ENCODE measurements around the gene NHSL2. TPM values are rescaled to one million over a fixed set of nuclear protein-coding genes. Genes with fewer than 3 reads are reported as not detected.

Gene NHSL2
- total and polyA plus RNA-seq, 3 experiments from 2014 or later = 0.51 to 17.8 (median 1.1) TPM

DNA sequence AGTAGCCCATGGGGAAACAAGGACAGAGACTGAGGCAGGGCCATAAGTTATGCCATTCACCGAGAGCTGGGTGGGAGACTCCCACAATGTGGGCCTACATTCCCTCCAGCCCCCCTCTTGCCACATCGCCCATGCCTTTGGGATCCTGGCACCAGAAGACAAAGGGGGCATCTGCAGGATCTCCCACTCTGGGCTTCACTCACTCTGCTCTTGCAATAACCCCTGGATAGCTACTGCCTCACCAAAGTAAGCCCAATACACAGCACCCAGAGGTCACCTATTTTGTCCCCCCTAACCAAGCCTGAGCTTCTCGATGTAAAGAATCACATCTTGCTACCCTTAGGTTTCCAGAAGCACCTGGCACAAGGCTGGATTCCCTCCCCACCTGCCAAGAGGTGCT, 221.8 kb downstream of the NHSL2 start:
- Histone ChIP-seq H3K4me3 (ENCODE audit: low read length) (no peak overlapping the region), H3K36me3 (ENCODE audit: insufficient read depth, low read length) (no peaks in the 10 kb centered on the region), H3K27me3 (ENCODE audit: insufficient read depth, low read length, poor library complexity, severe bottlenecking) (no peaks in the 10 kb centered on the region), H3K4me1 (ENCODE audit: insufficient read depth, low read length) (no peaks in the 10 kb centered on the region), H3K9me3 (ENCODE audit: low read length) (no peaks in the 10 kb centered on the region), H3K27ac (ENCODE audit: low read depth, low read length) (no peak overlapping the region)
- Mint-ChIP-seq H3K4me3 (peak overlapping the region; percentile 42 to 89 (median 71)), H3K27me3 (peaks cover 0 to 15% of the 10 kb centered on the region in 2 donors), H3K27ac (peak overlapping the region in 3 of 8 donors; percentile 66 to 93 (median 86)), H3K4me1 (peaks cover 5 to 11% (median 8%) of the 10 kb centered on the region in 3 donors), H3K36me3 (no peaks in the 10 kb centered on the region), H3K9me3 (no peaks in the 10 kb centered on the region)
- DNase-seq = no peak
- CTCF ChIA-PET = interaction anchor here (0.7 to 9.9 kb wide), 5 partner anchors 11 to 133 kb away, joined by 3 to 135 read pairs (median 4); no protein-coding TSS in a partner anchor
- POLR2A ChIA-PET = interaction anchor here (0.8 to 1.6 kb wide), 4 partner anchors 48 to 145 kb away, joined by 3 to 5 read pairs (median 4); partner anchors contain the start of gene RPS4X

DNA sequence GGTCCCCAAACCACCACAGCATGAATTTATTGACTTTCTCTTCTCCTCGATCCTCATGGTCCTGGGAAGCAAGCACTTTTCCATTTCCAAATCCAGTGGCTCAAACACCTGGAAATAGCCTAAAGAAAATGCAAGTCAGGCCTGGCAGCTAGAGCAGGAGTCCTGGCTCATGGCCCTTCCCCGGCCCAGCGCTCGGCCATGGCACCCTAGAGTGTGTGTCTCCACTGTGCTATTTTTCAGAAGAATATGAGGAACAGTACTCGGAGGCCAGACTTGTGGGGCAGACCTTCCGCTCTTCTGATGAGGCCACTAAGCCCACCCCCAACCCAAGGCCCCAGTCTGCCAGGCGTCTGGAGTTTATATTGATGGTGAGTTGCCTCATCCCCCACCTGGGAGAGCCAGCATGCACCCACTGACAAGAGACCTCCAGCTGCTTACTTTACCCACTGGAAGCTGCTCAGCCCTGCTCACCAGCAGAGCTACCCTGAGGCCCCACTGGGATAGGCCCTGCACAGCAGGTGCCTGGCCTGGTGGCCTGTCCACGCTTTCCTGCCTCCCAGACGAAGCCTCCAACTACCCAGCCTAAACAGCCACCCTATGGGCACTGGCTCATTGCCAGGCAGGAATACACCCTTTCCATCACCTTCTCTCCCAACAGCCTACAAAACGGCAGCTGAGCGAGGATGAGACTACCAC, 223.4 kb downstream of the NHSL2 start:
- Histone ChIP-seq H3K9me3 (ENCODE audit: low read length) (no peaks in the 10 kb centered on the region), H3K27me3 (ENCODE audit: insufficient read depth, low read length, poor library complexity, severe bottlenecking) (no peaks in the 10 kb centered on the region), H3K4me1 (ENCODE audit: insufficient read depth, low read length) (no peaks in the 10 kb centered on the region), H3K4me3 (ENCODE audit: low read length) (no peak overlapping the region), H3K36me3 (ENCODE audit: insufficient read depth, low read length) (no peaks in the 10 kb centered on the region), H3K27ac (ENCODE audit: low read depth, low read length) (no peak overlapping the region)
- ChIA-PET CTCF (interaction anchor here (0.9 kb wide), 1 partner anchor 116 kb away, joined by 3 read pairs; no protein-coding TSS in a partner anchor), POLR2A (no interaction called here)
- H3K4me1 Mint-ChIP-seq = peaks cover 5 to 11% (median 8%) of the 10 kb centered on the region in 3 donors
- H3K27ac Mint-ChIP-seq = peak overlapping the region in 1 of 8 donors; percentile 91
- H3K4me3 Mint-ChIP-seq = peak overlapping the region in 1 of 7 donors; percentile 5
- H3K9me3 Mint-ChIP-seq = no peaks in the 10 kb centered on the region
- no peak for DNase-seq
- peaks cover 0 to 15% of the 10 kb centered on the region in 2 donors for H3K27me3 Mint-ChIP-seq
- peaks cover 0 to 2% (median 0%) of the 10 kb centered on the region in 3 donors for H3K36me3 Mint-ChIP-seq

DNA sequence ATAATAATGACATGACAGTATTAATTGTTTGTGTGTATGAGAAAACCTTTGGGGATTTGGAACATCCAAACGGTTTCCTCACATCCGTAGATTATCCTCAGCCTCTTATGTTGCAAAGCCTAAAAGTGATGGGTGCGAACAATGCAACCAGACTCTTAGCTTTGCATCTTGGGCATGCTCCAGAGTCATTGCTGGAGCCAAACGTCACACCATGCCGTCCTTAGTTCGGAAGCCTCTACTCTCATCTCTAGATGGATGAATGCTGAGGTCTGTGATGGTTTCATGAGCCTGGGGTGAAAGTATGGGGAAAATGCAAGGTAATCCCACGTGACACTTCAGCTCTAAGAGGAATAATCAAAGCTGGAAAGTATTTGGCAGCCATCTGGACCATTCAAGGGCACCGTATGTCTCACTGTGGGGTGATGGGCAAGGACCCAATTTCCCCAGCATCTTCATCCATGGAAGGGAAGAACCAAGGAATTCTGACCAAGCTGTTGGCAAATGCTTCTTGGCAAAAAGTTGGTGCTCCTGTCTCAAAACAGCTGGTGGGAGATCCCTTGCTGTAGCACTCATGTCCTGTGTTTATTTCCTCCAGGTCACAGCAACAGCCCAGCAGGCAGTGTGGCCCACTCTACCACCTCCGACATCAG, 227.3 kb downstream of the NHSL2 start:
- H3K27me3 ChIP-seq (ENCODE audit: insufficient read depth, low read length, poor library complexity, severe bottlenecking) = no peaks in the 10 kb centered on the region
- H3K9me3 Mint-ChIP-seq = no peaks in the 10 kb centered on the region
- DNase-seq = no peak
- CTCF ChIA-PET = no interaction called here
- POLR2A ChIA-PET = no interaction called here
- H3K4me3 Mint-ChIP-seq = no peak overlapping the region
- H3K4me3 ChIP-seq (ENCODE audit: low read length) = no peak overlapping the region
- peaks cover 10 to 18% (median 11%) of the 10 kb centered on the region in 3 donors for H3K4me1 Mint-ChIP-seq
- H3K27me3 Mint-ChIP-seq = peaks cover 0 to 13% of the 10 kb centered on the region in 2 donors
- peaks cover 8% of the 10 kb centered on the region for H3K4me1 ChIP-seq (ENCODE audit: insufficient read depth, low read length)
- no peak overlapping the region for H3K27ac ChIP-seq (ENCODE audit: low read depth, low read length)
- H3K36me3 ChIP-seq (ENCODE audit: insufficient read depth, low read length) = no peaks in the 10 kb centered on the region
- peaks cover 0 to 7% (median 5%) of the 10 kb centered on the region in 3 donors for H3K36me3 Mint-ChIP-seq
- no peaks in the 10 kb centered on the region for H3K9me3 ChIP-seq (ENCODE audit: low read length)
- no peak overlapping the region for H3K27ac Mint-ChIP-seq

DNA sequence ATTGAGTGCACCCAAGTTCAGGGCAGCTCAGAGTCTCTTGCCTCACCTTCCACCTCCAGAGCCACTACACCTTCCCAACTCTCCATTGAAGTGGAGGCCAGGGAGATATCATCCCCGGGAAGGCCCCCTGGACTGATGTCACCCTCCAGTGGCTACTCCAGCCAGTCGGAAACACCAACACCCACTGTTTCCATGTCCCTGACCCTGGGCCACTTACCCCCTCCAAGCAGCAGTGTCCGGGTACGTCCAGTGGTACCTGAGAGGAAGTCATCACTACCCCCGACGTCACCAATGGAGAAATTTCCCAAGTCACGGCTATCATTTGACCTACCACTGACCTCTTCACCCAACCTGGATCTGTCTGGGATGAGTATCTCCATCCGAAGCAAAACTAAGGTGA, 228.9 kb downstream of the NHSL2 start:
- no peaks in the 10 kb centered on the region for H3K9me3 Mint-ChIP-seq
- POLR2A ChIA-PET = no interaction called here

DNA sequence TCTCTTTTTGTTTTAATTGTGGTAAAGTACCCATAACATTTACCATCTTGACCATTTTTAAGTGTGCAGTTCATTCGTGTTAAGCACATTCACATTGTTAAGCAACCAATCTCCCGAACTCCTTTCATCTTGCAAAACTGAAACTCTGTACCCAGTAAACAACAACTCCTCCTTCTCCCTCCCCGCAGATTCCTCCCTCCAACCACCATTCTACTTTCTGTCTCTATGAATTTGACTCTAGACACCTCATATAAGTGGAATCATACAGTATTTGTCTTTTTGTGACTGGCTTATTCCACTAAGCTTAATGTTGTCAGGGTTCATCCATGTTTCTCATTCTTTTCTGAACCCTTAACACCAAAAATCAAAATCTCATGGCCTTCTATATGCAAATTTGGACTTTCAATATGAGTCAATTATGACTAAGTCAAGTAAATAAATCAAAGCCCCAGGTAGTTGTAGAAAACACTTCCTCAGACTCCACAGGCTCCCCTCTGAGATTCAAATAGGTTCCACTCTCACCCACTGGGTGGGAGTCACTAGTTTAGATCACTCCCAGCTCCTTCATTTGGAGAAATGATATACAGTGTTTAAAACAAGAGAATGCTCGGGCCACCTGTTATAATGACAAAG, 230.8 kb downstream of the NHSL2 start:
- Histone ChIP-seq H3K36me3 (ENCODE audit: insufficient read depth, low read length) (no peaks in the 10 kb centered on the region), H3K27me3 (ENCODE audit: insufficient read depth, low read length, poor library complexity, severe bottlenecking) (no peaks in the 10 kb centered on the region), H3K27ac (ENCODE audit: low read depth, low read length) (no peak overlapping the region), H3K9me3 (ENCODE audit: low read length) (no peaks in the 10 kb centered on the region), H3K4me3 (ENCODE audit: low read length) (no peak overlapping the region), H3K4me1 (ENCODE audit: insufficient read depth, low read length) (peaks cover 8% of the 10 kb centered on the region)
- peaks cover 0 to 9% (median 5%) of the 10 kb centered on the region in 3 donors for H3K36me3 Mint-ChIP-seq
- no peak for DNase-seq
- H3K9me3 Mint-ChIP-seq = no peaks in the 10 kb centered on the region
- H3K27me3 Mint-ChIP-seq = peaks cover 0 to 6% of the 10 kb centered on the region in 2 donors
- peak overlapping the region in 3 of 7 donors; percentile 0 to 45 (median 6) for H3K4me3 Mint-ChIP-seq
- ChIA-PET CTCF (no interaction called here), POLR2A (no interaction called here)
- H3K4me1 Mint-ChIP-seq = peaks cover 20 to 40% (median 33%) of the 10 kb centered on the region in 3 donors
- peak overlapping the region in 7 of 8 donors; percentile 0 to 88 (median 25) for H3K27ac Mint-ChIP-seq

More for the DNA sequence above, 228.9 kb downstream of the NHSL2 start:
- Histone ChIP-seq H3K4me3 (ENCODE audit: low read length) (no peak overlapping the region), H3K27me3 (ENCODE audit: insufficient read depth, low read length, poor library complexity, severe bottlenecking) (no peaks in the 10 kb centered on the region), H3K4me1 (ENCODE audit: insufficient read depth, low read length) (peaks cover 8% of the 10 kb centered on the region), H3K27ac (ENCODE audit: low read depth, low read length) (no peak overlapping the region), H3K9me3 (ENCODE audit: low read length) (no peaks in the 10 kb centered on the region), H3K36me3 (ENCODE audit: insufficient read depth, low read length) (no peaks in the 10 kb centered on the region)
- Mint-ChIP-seq H3K4me1 (peaks cover 16 to 33% (median 23%) of the 10 kb centered on the region in 3 donors), H3K27me3 (peaks cover 0 to 12% of the 10 kb centered on the region in 2 donors), H3K27ac (peak overlapping the region in 1 of 8 donors; percentile 10), H3K36me3 (peaks cover 0 to 9% (median 5%) of the 10 kb centered on the region in 3 donors), H3K4me3 (no peak overlapping the region)
- CTCF ChIA-PET = interaction anchor here (1.2 kb wide), 1 partner anchor 121 kb away, joined by 3 read pairs; no protein-coding TSS in a partner anchor
- DNase-seq = no peak

DNA sequence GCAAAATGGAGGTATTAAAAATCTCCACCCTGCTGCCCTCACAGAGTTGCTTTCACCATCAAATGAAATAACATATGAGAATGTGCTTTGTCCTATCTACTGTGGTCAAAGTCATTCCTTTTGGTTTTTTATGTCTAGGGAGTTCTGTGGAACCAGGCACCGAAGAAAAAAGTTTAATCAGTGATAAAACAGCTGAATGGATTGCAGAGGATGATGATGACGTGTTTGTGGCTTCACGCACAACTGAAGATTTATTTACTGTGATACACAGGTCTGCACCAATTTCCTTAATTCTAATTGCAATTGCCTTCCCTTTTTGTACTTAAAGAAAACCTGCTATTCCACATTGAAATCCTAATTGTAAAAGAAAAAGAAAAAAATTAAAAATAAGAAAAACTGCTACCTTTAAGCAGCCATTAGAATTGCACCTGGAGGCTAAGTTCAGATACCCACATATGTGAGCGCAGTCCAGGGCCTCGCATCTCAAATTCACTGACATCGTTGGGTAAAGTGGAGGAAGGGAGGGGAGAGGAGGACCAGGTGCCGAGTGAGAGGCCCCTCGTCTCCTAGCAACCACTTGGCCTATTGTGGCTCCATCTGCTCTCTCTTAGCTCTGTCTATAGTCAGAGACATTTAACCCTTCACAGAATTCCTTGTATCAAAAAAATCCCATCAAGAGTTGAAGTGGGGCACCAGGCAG, 231.6 kb downstream of the NHSL2 start:
- peaks cover 8% of the 10 kb centered on the region for H3K4me1 ChIP-seq (ENCODE audit: insufficient read depth, low read length)
- no peak overlapping the region for H3K4me3 ChIP-seq (ENCODE audit: low read length)
- ChIA-PET CTCF (interaction anchor here (1.7 kb wide), 1 partner anchor 10 kb away, joined by 3 read pairs; no protein-coding TSS in a partner anchor), POLR2A (no interaction called here)
- peaks cover 0 to 5% of the 10 kb centered on the region in 2 donors for H3K27me3 Mint-ChIP-seq
- H3K9me3 Mint-ChIP-seq = no peaks in the 10 kb centered on the region
- H3K4me3 Mint-ChIP-seq = no peak overlapping the region
- no peaks in the 10 kb centered on the region for H3K9me3 ChIP-seq (ENCODE audit: low read length)
- peaks cover 20 to 40% (median 33%) of the 10 kb centered on the region in 3 donors for H3K4me1 Mint-ChIP-seq
- peak overlapping the region in 2 of 8 donors; percentile 3 to 25 for H3K27ac Mint-ChIP-seq
- no peak for DNase-seq
- H3K27me3 ChIP-seq (ENCODE audit: insufficient read depth, low read length, poor library complexity, severe bottlenecking) = no peaks in the 10 kb centered on the region
- no peaks in the 10 kb centered on the region for H3K36me3 ChIP-seq (ENCODE audit: insufficient read depth, low read length)
- no peak overlapping the region for H3K27ac ChIP-seq (ENCODE audit: low read depth, low read length)
- peaks cover 0 to 9% (median 5%) of the 10 kb centered on the region in 3 donors for H3K36me3 Mint-ChIP-seq

DNA sequence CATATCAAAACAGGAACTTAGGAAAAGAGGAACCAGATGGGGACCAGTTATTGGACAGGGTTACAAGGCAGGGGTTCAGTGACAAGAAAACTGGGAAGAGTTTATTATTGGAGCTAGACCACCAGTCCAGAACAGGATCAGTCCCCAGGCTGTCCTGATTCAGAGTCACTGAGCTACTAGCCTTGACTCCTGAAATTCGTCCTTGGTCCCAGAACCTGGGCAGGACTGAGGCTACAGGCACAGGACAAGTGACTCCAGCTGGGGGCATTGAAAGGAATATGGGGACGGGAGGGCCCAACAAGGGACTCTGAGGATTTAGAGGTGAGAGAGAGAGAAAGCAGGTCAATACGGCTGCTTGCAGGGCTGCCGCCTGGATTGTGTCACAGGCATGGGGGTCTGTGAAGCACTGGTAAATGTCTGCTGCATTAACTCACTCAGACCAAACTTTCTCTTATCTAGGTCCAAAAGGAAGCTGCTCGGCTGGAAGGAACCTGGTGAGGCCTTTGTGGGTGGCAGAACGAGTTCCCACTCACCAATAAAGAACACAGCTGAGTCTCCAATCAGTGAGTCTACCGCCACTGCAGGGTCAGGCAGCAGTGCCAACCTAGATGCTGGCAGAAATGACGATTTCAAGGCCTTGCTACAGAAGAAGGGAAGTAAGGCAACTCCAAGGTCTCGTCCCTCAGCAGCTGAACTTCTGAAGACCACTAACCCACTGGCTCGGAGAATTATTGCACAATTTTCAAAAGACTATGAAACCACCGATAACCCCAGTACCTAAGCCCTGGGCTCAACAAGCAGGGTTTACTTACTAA, 232.4 kb downstream of the NHSL2 start:
- H3K27me3 Mint-ChIP-seq = peaks cover 0 to 5% of the 10 kb centered on the region in 2 donors
- Histone ChIP-seq H3K36me3 (ENCODE audit: insufficient read depth, low read length) (no peaks in the 10 kb centered on the region), H3K4me1 (ENCODE audit: insufficient read depth, low read length) (peaks cover 8% of the 10 kb centered on the region), H3K27me3 (ENCODE audit: insufficient read depth, low read length, poor library complexity, severe bottlenecking) (no peaks in the 10 kb centered on the region), H3K4me3 (ENCODE audit: low read length) (no peak overlapping the region), H3K9me3 (ENCODE audit: low read length) (no peaks in the 10 kb centered on the region), H3K27ac (ENCODE audit: low read depth, low read length) (no peak overlapping the region)
- CTCF ChIA-PET = interaction anchor here (1.7 kb wide), 1 partner anchor 11 kb away, joined by 3 read pairs; no protein-coding TSS in a partner anchor
- H3K27ac Mint-ChIP-seq = peak overlapping the region in 3 of 8 donors; percentile 23 to 72 (median 67)
- no peak for DNase-seq
- no peak overlapping the region for H3K4me3 Mint-ChIP-seq
- H3K36me3 Mint-ChIP-seq = peaks cover 0 to 9% (median 5%) of the 10 kb centered on the region in 3 donors
- peaks cover 20 to 40% (median 33%) of the 10 kb centered on the region in 3 donors for H3K4me1 Mint-ChIP-seq
- H3K9me3 Mint-ChIP-seq = no peaks in the 10 kb centered on the region
- POLR2A ChIA-PET = no interaction called here

Measured in CD8-positive, alpha-beta memory T cell (primary cell).